ENCODE results near the gene CACUL1.

Gene CACUL1

GRCh38 chr10:118687472-118687871, 67.3 kb downstream of the CACUL1 start:
- H3K36me3 Mint-ChIP-seq (ENCODE audit: low read depth), result peaks cover 64% of the 10 kb centered on the region
- DNase-seq, result no peak
- no peaks in the 10 kb centered on the region for H3K4me1 Mint-ChIP-seq
- H3K27me3 Mint-ChIP-seq (ENCODE audit: low read depth, poor library complexity), result no peaks in the 10 kb centered on the region
- no peak overlapping the region for H3K4me3 Mint-ChIP-seq
- TF ChIP-seq CTCF (IDR thresholded peaks at IDR 0.05), result no peak
- H3K27ac Mint-ChIP-seq, result no peak overlapping the region
- H3K9me3 Mint-ChIP-seq, result no peaks in the 10 kb centered on the region

GRCh38 chr10:118682533-118682932, 72.2 kb downstream of the CACUL1 start:
- H3K4me1 Mint-ChIP-seq, result no peaks in the 10 kb centered on the region
- no peak overlapping the region for H3K27ac Mint-ChIP-seq
- no peak for TF ChIP-seq CTCF (IDR thresholded peaks at IDR 0.05)
- H3K36me3 Mint-ChIP-seq (ENCODE audit: low read depth), result peaks cover 49% of the 10 kb centered on the region
- no peaks in the 10 kb centered on the region for H3K9me3 Mint-ChIP-seq
- no peak for DNase-seq
- H3K27me3 Mint-ChIP-seq (ENCODE audit: low read depth, poor library complexity), result no peaks in the 10 kb centered on the region
- H3K4me3 Mint-ChIP-seq, result no peak overlapping the region

- no peaks in the 10 kb centered on the region for H3K9me3 Mint-ChIP-seq
- DNase-seq, result no peak
- H3K36me3 Mint-ChIP-seq (ENCODE audit: low read depth), result peaks cover 35% of the 10 kb centered on the region
- no peaks in the 10 kb centered on the region for H3K27me3 Mint-ChIP-seq (ENCODE audit: low read depth, poor library complexity)
- H3K27ac Mint-ChIP-seq, result peak overlapping the region; percentile 30
- no peak overlapping the region for H3K4me3 Mint-ChIP-seq
- H3K4me1 Mint-ChIP-seq, result no peaks in the 10 kb centered on the region
- no peak for TF ChIP-seq CTCF (IDR thresholded peaks at IDR 0.05)
Observed at GRCh38 chr10:118680197-118680596, 74.6 kb downstream of the CACUL1 start.

GRCh38 chr10:118674226-118674919, 80.4 kb downstream of the CACUL1 start:
- Mint-ChIP-seq H3K27me3 (ENCODE audit: low read depth, poor library complexity) (peaks cover 3% of the 10 kb centered on the region), H3K9me3 (no peaks in the 10 kb centered on the region), H3K36me3 (ENCODE audit: low read depth) (peaks cover 29% of the 10 kb centered on the region), H3K4me1 (peaks cover 8% of the 10 kb centered on the region), H3K4me3 (no peak overlapping the region), H3K27ac (peak overlapping the region; percentile 51)
- no peak for TF ChIP-seq CTCF (IDR thresholded peaks at IDR 0.05)
- DNase-seq, result no peak

- Mint-ChIP-seq H3K9me3 (no peaks in the 10 kb centered on the region), H3K27me3 (ENCODE audit: low read depth, poor library complexity) (peaks cover 3% of the 10 kb centered on the region)
Observed at GRCh38 chr10:118672766-118673715, 81.7 kb downstream of the CACUL1 start.

More at GRCh38 chr10:118672766-118673715, 81.7 kb downstream of the CACUL1 start:
- Mint-ChIP-seq H3K36me3 (ENCODE audit: low read depth) (peaks cover 22% of the 10 kb centered on the region), H3K4me1 (peaks cover 14% of the 10 kb centered on the region), H3K27ac (peak overlapping the region; percentile 77), H3K4me3 (no peak overlapping the region)
- TF ChIP-seq CTCF (IDR thresholded peaks at IDR 0.05), result no peak
- no peak for DNase-seq

Data from nephron progenitor cell (in vitro differentiated cells).